ENCODE results near the gene ARL8A. TPM values are rescaled to one million over a fixed set of nuclear protein-coding genes. Genes with fewer than 3 reads are reported as not detected.
"Not testable (repeated sequence)": the region's sequence is repeated elsewhere in the genome, so short reads cannot be mapped to it uniquely, and the experiment has no call there.

The ARL8A gene
- total RNA-seq, 1 donor from 2014 or later, result 30.3 TPM

DNA sequence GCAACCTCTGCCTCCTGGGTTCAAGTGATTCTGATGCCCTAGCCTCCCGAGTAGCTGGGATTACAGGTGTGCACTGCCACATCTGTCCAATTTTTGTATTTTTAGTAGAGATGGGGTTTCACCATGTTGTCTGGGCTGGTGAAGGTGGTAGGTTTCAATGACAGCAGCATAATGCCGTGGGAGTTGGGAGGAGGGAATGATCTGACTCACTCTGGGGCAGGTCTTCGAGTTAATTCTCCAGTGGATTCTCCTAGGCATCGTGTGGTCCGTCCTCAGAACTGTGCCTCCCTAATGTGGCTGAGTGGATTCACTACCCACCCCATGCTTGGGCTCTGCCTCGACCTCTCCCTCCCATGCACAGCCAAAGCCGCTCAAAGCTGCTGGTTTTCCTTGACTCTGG, 23.5 kb downstream of the ARL8A start:
- TF ChIP-seq, protein P1, sequence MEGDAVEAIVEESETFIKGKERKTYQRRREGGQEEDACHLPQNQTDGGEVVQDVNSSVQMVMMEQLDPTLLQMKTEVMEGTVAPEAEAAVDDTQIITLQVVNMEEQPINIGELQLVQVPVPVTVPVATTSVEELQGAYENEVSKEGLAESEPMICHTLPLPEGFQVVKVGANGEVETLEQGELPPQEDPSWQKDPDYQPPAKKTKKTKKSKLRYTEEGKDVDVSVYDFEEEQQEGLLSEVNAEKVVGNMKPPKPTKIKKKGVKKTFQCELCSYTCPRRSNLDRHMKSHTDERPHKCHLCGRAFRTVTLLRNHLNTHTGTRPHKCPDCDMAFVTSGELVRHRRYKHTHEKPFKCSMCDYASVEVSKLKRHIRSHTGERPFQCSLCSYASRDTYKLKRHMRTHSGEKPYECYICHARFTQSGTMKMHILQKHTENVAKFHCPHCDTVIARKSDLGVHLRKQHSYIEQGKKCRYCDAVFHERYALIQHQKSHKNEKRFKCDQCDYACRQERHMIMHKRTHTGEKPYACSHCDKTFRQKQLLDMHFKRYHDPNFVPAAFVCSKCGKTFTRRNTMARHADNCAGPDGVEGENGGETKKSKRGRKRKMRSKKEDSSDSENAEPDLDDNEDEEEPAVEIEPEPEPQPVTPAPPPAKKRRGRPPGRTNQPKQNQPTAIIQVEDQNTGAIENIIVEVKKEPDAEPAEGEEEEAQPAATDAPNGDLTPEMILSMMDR (IDR thresholded peaks at IDR 0.05; ENCODE audit: insufficient read depth, low read length, severe bottlenecking), result no peak
- H3K4me3 ChIP-seq (ENCODE audit: low read depth, low read length), result no peak overlapping the region
- peaks cover 7% of the 10 kb centered on the region for H3K27me3 ChIP-seq (ENCODE audit: control insufficient read depth, insufficient read depth, low read length)
- DNase-seq (ENCODE audit: low read depth) (no peak), FAIRE-seq (no peak)
- H3K36me3 ChIP-seq (ENCODE audit: control insufficient read depth, insufficient read depth, low read length), result no peaks in the 10 kb centered on the region

DNA sequence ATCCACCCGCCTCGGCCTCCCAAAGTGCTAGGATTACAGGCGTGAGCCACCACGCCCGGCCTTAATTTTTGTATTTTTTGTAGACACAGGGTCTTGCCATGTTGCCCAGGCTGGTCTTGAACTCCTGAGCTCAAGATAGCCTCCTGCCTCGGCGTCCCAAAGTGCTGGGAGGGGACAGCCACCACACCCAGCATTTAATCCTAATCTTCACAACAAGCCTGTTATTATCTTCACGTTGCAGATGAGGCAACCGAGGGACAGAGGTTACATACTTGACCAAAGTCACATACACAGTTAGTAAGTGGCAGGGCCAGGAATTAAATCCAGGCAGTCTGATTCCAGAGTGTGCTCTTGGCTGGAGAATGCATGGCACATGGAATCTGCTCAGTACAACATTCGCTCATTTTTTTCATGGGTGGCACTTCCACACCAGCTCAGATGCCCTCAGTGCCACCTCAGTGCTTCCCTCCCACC, 26.6 kb downstream of the ARL8A start:
- Histone ChIP-seq H3K36me3 (ENCODE audit: control insufficient read depth, insufficient read depth, low read length) (no peaks in the 10 kb centered on the region), H3K4me3 (ENCODE audit: low read depth, low read length) (no peak overlapping the region), H3K27me3 (ENCODE audit: control insufficient read depth, insufficient read depth, low read length) (no peaks in the 10 kb centered on the region)
- TF ChIP-seq, protein P1 (IDR thresholded peaks at IDR 0.05; ENCODE audit: insufficient read depth, low read length, severe bottlenecking), result no peak
- no peak for FAIRE-seq
- no peak for DNase-seq (ENCODE audit: low read depth)

DNA sequence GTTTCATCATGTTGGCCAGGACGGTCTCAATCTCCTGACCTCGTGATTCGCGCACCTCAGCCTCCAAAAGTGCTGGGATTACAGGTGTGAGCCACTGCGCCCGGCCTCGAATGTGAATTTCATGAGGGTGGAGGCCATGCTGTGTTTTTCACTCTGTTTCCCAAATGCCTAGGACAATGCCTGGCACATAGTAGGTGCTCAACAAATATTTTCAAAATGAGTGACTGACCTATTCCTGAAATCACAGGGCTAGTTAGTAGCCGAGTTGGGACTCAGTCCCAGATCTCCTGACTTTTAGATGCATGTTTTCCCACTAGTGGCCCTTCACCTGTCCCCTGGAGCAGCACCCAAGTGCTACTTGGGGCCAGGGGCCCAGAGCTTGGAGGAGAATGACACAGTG, 28.2 kb downstream of the ARL8A start:
- TF ChIP-seq, protein P1 (IDR thresholded peaks at IDR 0.05; ENCODE audit: insufficient read depth, low read length, severe bottlenecking), result no peak
- no peaks in the 10 kb centered on the region for H3K27me3 ChIP-seq (ENCODE audit: control insufficient read depth, insufficient read depth, low read length)
- H3K36me3 ChIP-seq (ENCODE audit: control insufficient read depth, insufficient read depth, low read length), result no peaks in the 10 kb centered on the region
- FAIRE-seq (no peak), DNase-seq (ENCODE audit: low read depth) (no peak)
- H3K4me3 ChIP-seq (ENCODE audit: low read depth, low read length), result no peak overlapping the region

DNA sequence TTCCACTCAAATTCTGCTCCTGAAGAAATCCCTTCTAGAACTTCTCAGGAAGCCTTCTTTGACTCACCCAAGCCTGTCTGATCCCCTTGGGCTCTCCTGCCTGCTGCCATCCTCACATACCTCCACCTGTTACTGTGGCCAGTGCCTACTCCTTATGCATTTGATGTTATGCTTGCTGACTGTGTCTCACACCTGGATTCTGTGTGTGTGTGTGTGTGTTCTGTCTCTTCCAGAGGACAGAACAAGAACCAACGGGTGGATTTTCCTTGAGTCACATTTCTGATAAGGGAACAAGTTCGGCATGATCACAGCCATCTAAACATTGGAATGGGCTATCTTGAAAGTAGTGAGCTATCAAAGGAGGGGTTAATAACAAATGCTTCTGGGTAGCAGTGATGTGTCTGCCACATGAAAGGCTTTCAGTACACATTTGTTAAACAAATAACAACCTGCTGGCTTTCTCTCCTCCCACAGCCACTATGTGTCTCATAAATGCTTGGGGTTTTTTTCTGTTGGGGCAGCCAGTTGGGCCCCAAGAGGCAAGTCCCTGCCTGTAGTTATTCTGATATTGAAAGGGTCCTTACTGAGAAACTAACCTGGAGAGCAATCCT, 30.7 kb downstream of the ARL8A start:
- FAIRE-seq (no peak), DNase-seq (ENCODE audit: low read depth) (no peak)
- Histone ChIP-seq H3K27me3 (ENCODE audit: control insufficient read depth, insufficient read depth, low read length) (no peaks in the 10 kb centered on the region), H3K36me3 (ENCODE audit: control insufficient read depth, insufficient read depth, low read length) (no peaks in the 10 kb centered on the region), H3K4me3 (ENCODE audit: low read depth, low read length) (no peak overlapping the region)
- TF ChIP-seq, protein P1 (IDR thresholded peaks at IDR 0.05; ENCODE audit: insufficient read depth, low read length, severe bottlenecking), result no peak

DNA sequence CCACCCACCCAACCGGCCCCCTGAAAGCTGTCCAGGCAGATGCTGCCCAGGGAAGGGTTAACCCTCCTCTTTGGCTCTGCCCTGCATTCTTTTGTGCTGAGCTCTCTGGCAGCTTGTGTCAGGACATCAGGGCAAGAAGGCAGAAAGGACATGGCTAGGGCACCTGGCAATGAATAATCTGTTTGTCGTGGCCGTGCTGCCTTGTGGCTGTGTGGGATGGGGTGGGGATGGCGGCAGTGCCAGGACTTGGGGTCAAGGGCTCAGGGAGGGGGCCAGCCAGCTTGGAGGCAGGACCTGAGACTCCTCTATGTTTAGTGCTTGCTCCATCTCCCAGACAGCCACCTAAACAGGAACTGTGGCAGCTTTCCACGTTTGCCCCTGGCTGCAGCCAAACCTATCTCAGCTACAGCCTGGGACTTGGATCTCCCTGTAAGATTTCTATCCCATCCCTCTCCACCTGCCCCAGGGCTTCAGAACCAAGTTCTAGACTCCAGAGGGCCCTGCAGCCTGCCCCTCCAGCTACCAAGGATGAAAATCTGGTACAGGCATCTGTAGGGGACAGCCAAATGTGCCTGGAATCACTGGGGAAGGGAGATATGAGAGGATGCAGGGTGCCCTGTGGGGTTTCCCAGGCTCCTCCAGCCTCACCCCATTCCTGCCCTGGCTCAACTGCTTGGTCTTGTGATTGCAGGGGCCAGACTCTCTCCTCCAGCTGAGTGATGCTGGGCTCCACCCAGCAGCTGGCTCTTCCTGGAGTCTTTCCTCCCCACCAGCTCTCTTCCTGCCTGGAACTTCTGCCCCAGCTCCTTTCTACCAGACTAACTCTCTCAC, 31.5 kb downstream of the ARL8A start:
- DNase-seq (ENCODE audit: low read depth) (no peak), FAIRE-seq (no peak)
- TF ChIP-seq, protein P1 (IDR thresholded peaks at IDR 0.05; ENCODE audit: insufficient read depth, low read length, severe bottlenecking), result no peak

DNA sequence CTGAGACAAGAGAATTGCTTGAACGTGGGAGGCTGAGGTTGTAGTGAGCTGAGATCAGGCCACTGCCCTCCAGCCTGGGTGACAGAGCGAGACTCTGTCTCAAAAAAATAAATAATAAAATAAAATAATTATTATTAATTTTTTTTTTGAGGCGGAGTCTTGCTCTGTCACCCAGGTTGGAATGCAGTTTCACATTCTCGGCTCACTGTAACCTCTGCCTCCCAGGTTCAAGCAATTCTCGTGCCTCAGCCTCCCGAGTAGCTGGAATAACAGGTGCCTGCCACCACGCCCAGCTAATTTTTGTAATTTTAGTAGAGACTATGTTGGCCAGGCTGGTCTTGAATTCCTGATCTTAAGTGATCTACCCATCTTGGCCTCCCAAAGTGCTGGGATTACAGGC, 32.9 kb downstream of the ARL8A start:
- FAIRE-seq; H3K27me3 ChIP-seq (ENCODE audit: control insufficient read depth, insufficient read depth, low read length); H3K36me3 ChIP-seq (ENCODE audit: control insufficient read depth, insufficient read depth, low read length); H3K4me3 ChIP-seq (ENCODE audit: low read depth, low read length); DNase-seq (ENCODE audit: low read depth): not testable (repeated sequence)

More for the DNA sequence above, 31.5 kb downstream of the ARL8A start:
- Histone ChIP-seq H3K4me3 (ENCODE audit: low read depth, low read length) (no peak overlapping the region), H3K36me3 (ENCODE audit: control insufficient read depth, insufficient read depth, low read length) (no peaks in the 10 kb centered on the region), H3K27me3 (ENCODE audit: control insufficient read depth, insufficient read depth, low read length) (no peaks in the 10 kb centered on the region)

Data from bronchial epithelial cell (primary cell).